Liver (tissue), 3 donors: ENCODE measurements around the gene ACLY.

Experiments used
- CTCF ChIP-seq: fragments of 150-350 bp; IDR thresholded peaks from 2 replicates; pipeline ENCODE4 v1.5.1; 2017; ENCODE audit warnings: improper control_type of control experiment, low read depth, low read length; ENCODE audit not compliant: missing input control
- EGR1 ChIP-seq, 2 donors: IDR thresholded peaks; 2 replicates each; pipeline ENCODE4 v1.6.1; 2016 to 2018; ENCODE audit warnings: antibody characterized with exemption in 2 of 2, low read depth in 2 of 2
- HNF4A ChIP-seq, 2 donors: conservative IDR thresholded peaks; 2 replicates each; pipeline ENCODE4 v1.6.1; 2016; ENCODE audit warnings: antibody characterized with exemption in 2 of 2, mild to moderate bottlenecking in 2 of 2
- RAD21 ChIP-seq, 2 donors: IDR thresholded peaks; 2 replicates each; pipeline ENCODE4 v1.6.1; 2016; ENCODE audit warnings: antibody characterized with exemption in 2 of 2, mild to moderate bottlenecking in 2 of 2
- SP1 ChIP-seq: IDR thresholded peaks from 2 replicates; pipeline ENCODE4 v1.6.1; 2018; ENCODE audit warnings: antibody characterized with exemption, mild to moderate bottlenecking
- YY1 ChIP-seq: IDR thresholded peaks from 2 replicates; pipeline ENCODE4 v1.6.1; 2016; ENCODE audit warnings: antibody characterized with exemption, mild to moderate bottlenecking
- donor health status: healthy.
- donor health status: healthy.

GRCh38 chr17:41962768-41963434 lies 44.1 kb upstream of the ACLY start:
- peak; percentile 88 to 93 for TF ChIP-seq RAD21 (IDR thresholded peaks at IDR 0.05)
- peak; percentile 89 for TF ChIP-seq CTCF
- TF ChIP-seq HNF4A (conservative IDR thresholded peaks at IDR 0.05), result no peak
- TF ChIP-seq YY1, result no peak
- no peak for TF ChIP-seq SP1
- no peak for TF ChIP-seq EGR1 (IDR thresholded peaks at IDR 0.05; ENCODE audit: low read depth in 2 of 2)
